ENCODE measurements around the gene GLTP. TPM values are rescaled to one million over a fixed set of nuclear protein-coding genes. Genes with fewer than 3 reads are reported as not detected.

Gene GLTP
- total RNA-seq, 1 experiment from 2014 or later, result 15.5 TPM

GRCh38 chr12:109824731-109825130, 55.6 kb downstream of the GLTP start:
- Histone ChIP-seq H3K4me2 (ENCODE audit: insufficient read depth, insufficient read length, low read length) (no peak overlapping the region), H2BK15ac (ENCODE audit: low read depth, low read length) (no peak overlapping the region), H4K5ac (ENCODE audit: insufficient read length, low read depth, low read length) (no peak overlapping the region), H2BK120ac (ENCODE audit: low read depth, low read length, poor library complexity, severe bottlenecking) (no peak overlapping the region), H2AFZ (ENCODE audit: low read length) (no peak overlapping the region), H3K23ac (ENCODE audit: insufficient read length, low read depth, low read length) (no peak overlapping the region), H3K23me2 (ENCODE audit: insufficient read length, low read depth, low read length, poor library complexity, severe bottlenecking) (no peaks in the 10 kb centered on the region), H2BK5ac (ENCODE audit: insufficient read length, low read length) (no peak overlapping the region), H3K27me3 (ENCODE audit: insufficient read depth, low read length) (no peaks in the 10 kb centered on the region), H3K18ac (ENCODE audit: insufficient read length, low read depth, low read length) (no peak overlapping the region), H3K27ac (ENCODE audit: insufficient read length, low read depth, low read length) (no peak overlapping the region), H3K14ac (ENCODE audit: insufficient read depth, low read length) (no peak overlapping the region), H3K79me2 (ENCODE audit: insufficient read depth, low read length) (no peaks in the 10 kb centered on the region), H3T11ph (ENCODE audit: low read length) (no peak overlapping the region), H3K4me1 (ENCODE audit: insufficient read depth, low read length) (no peaks in the 10 kb centered on the region), H4K91ac (ENCODE audit: insufficient read length, low read depth, low read length) (no peak overlapping the region), H3K56ac (ENCODE audit: insufficient read length, low read depth, low read length) (no peak overlapping the region), H3K4ac (ENCODE audit: low read depth, low read length) (no peak overlapping the region), H4K20me1 (ENCODE audit: control insufficient read depth, insufficient read depth, insufficient read length) (peaks cover 2% of the 10 kb centered on the region), H3K9me3 (ENCODE audit: control insufficient read depth, low read depth, low read length) (no peaks in the 10 kb centered on the region), H2BK20ac (ENCODE audit: low read depth, low read length, poor library complexity, severe bottlenecking) (no peak overlapping the region), H2AK5ac (ENCODE audit: insufficient read length, low read length) (no peak overlapping the region), H3K9ac (ENCODE audit: extremely low read depth, insufficient read length, low read length) (no peak overlapping the region), H2BK12ac (ENCODE audit: insufficient read length, low read depth, low read length) (no peak overlapping the region), H4K8ac (replicated peaks; ENCODE audit: insufficient read length, low read depth, low read length) (no peak overlapping the region), H3K79me1 (ENCODE audit: insufficient read depth, low read depth, low read length, poor library complexity, severe bottlenecking) (no peaks in the 10 kb centered on the region)
- Mint-ChIP-seq H3K9me3 (no peaks in the 10 kb centered on the region), H3K4me1 (peaks cover 15 to 20% of the 10 kb centered on the region in 2 experiments), H3K4me3 (no peak overlapping the region), H3K27ac (no peak overlapping the region), H3K27me3 (ENCODE audit: low read depth) (no peaks in the 10 kb centered on the region), H3K36me3 (ENCODE audit: insufficient read depth in 1 of 3, low read depth in 3 of 3) (no peaks in the 10 kb centered on the region)
- TF ChIP-seq CTCF (conservative IDR thresholded peaks at IDR 0.05), result no peak
- DNase-seq, result no peak
- no CpG with 5 or more reads among the region's 8 CpGs for WGBS (ENCODE audit: extremely low coverage, insufficient read length, low lambda C conversion rate)

Data from H9 (cell line).